CD14-positive monocyte (primary cell): Measurements from ENCODE around the gene PCSK4. TPM values are rescaled to one million over a fixed set of nuclear protein-coding genes. Genes with fewer than 3 reads are reported as not detected.
"Not testable (repeated sequence)": the region's sequence is repeated elsewhere in the genome, so short reads cannot be mapped to it uniquely, and the experiment has no call there.

Source experiments
- DNase-seq, 3 donors: peaks; one replicate each; pipeline ENCODE4 v3.0.0-alpha.2; 2011 to 2022
- H2AFZ ChIP-seq: 2 replicates; pipeline ENCODE4 v1.6.0; 2012; ENCODE audit warnings: mild to moderate bottlenecking, low read depth, low read length, inconsistent platforms; ENCODE audit not compliant: insufficient read depth, poor library complexity, severe bottlenecking
- H3K27ac ChIP-seq, 2 donors: 1 replicate in 1 of 2; 2 replicates in 1 of 2; pipeline ENCODE4 v1.5.1; 2012 to 2013; ENCODE audit warnings: low read length in 2 of 2, control low read depth in 1 of 2, inconsistent platforms in 1 of 2, low read depth in 1 of 2, mild to moderate bottlenecking in 1 of 2
- H3K27me3 ChIP-seq, 2 donors: one replicate each; pipeline versions ENCODE4 v1.6.0 to v1.6.1; 2011 to 2013; ENCODE audit warnings: low read length in 2 of 2; ENCODE audit not compliant: control insufficient read depth in 2 of 2, insufficient read depth in 2 of 2
- H3K36me3 ChIP-seq, 2 donors: replicated peaks in 1 of 2; 1 replicate in 1 of 2; 2 replicates in 1 of 2; pipeline versions ENCODE4 v1.5.1 to v1.6.1; 2012 to 2013; ENCODE audit warnings: low read length in 2 of 2, control low read depth in 1 of 2, inconsistent platforms in 1 of 2, mild to moderate bottlenecking in 1 of 2; ENCODE audit not compliant: insufficient read depth in 2 of 2, control insufficient read depth in 1 of 2
- H3K4me1 ChIP-seq, 2 donors: 1 replicate in 1 of 2; 2 replicates in 1 of 2; pipeline versions ENCODE4 v1.5.1 to v1.6.1; 2012 to 2013; ENCODE audit warnings: low read length in 2 of 2, control low read depth in 1 of 2, inconsistent platforms in 1 of 2, mild to moderate bottlenecking in 1 of 2, moderate library complexity in 1 of 2; ENCODE audit not compliant: insufficient read depth in 2 of 2, control insufficient read depth in 1 of 2
- H3K4me2 ChIP-seq: replicated peaks from 2 replicates; pipeline ENCODE3; 2012; ENCODE audit warnings: low read length, moderate library complexity, mild to moderate bottlenecking; ENCODE audit not compliant: poor library complexity, severe bottlenecking; ENCODE audit errors: extremely low read depth
- H3K4me3 ChIP-seq, 3 experiments: fragments of 200-600 bp in 1 of 3; sonication (generic) in 1 of 3; replicated peaks in 1 of 3; 1 replicate in 2 of 3; 2 replicates in 1 of 3; pipeline ENCODE4 v1.5.1; 2011 to 2013; ENCODE audit warnings: low read length in 3 of 3, mild to moderate bottlenecking in 3 of 3, control low read depth in 2 of 3, low read depth in 2 of 3, inconsistent platforms in 1 of 3, moderate library complexity in 1 of 3
- H3K79me2 ChIP-seq: 2 replicates; pipeline ENCODE4 v1.6.0; 2012; ENCODE audit warnings: mild to moderate bottlenecking, control low read depth, inconsistent platforms, low read length, moderate library complexity; ENCODE audit not compliant: insufficient read depth
- H3K9ac ChIP-seq: 2 replicates; pipeline ENCODE4 v1.6.0; 2017; ENCODE audit warnings: low read length, mild to moderate bottlenecking; ENCODE audit not compliant: insufficient read depth, poor library complexity, severe bottlenecking
- H3K9me3 ChIP-seq, 2 donors: replicated peaks in 1 of 2; 1 replicate in 1 of 2; 2 replicates in 1 of 2; pipeline versions ENCODE4 v1.5.1 to v1.6.1; 2012 to 2013; ENCODE audit warnings: low read length in 2 of 2, control low read depth in 1 of 2; ENCODE audit not compliant: control insufficient read depth in 1 of 2, insufficient read depth in 1 of 2
- H4K20me1 ChIP-seq: 2 replicates; pipeline ENCODE4 v1.6.0; 2012; ENCODE audit warnings: mild to moderate bottlenecking, low read length, control low read depth, moderate library complexity; ENCODE audit not compliant: insufficient read depth
- H3K27ac Mint-ChIP-seq, 7 donors: one replicate each; pipeline ENCODE4 v1.8.0; 2020; ENCODE audit warnings: mild to moderate bottlenecking in 7 of 7, mixed read lengths in 7 of 7, moderate library complexity in 6 of 7, inconsistent platforms in 2 of 7
- H3K27me3 Mint-ChIP-seq, 3 donors: one replicate each; pipeline ENCODE4 v1.8.0; 2021 to 2022; ENCODE audit warnings: low read depth in 3 of 3, mild to moderate bottlenecking in 3 of 3, mixed read lengths in 3 of 3, moderate library complexity in 3 of 3, inconsistent platforms in 1 of 3
- H3K36me3 Mint-ChIP-seq, 2 donors: one replicate each; pipeline ENCODE4 v1.8.0; 2020; ENCODE audit warnings: mixed read lengths in 2 of 2, inconsistent platforms in 1 of 2, mild to moderate bottlenecking in 1 of 2
- H3K4me1 Mint-ChIP-seq: one replicate; pipeline ENCODE4 v1.8.0; 2020; ENCODE audit warnings: mild to moderate bottlenecking, mixed read lengths
- H3K4me3 Mint-ChIP-seq, 2 donors: one replicate each; pipeline ENCODE4 v1.8.0; 2020; ENCODE audit warnings: mild to moderate bottlenecking in 2 of 2, mixed read lengths in 2 of 2, moderate library complexity in 1 of 2
- H3K9me3 Mint-ChIP-seq, 7 donors: one replicate each; pipeline ENCODE4 v1.8.0; 2020 to 2022; ENCODE audit warnings: mixed read lengths in 7 of 7, mild to moderate bottlenecking in 6 of 7, moderate library complexity in 6 of 7, inconsistent platforms in 2 of 7
- CTCF ChIP-seq: fragments of 200-600 bp; IDR thresholded peaks from one replicate; pipeline ENCODE4 v1.8.0; 2022; ENCODE audit warnings: antibody characterized with exemption, mild to moderate bottlenecking
- WGBS: methylation state at CpG from one replicate; pipeline ENCODE4 v1.1.5; 2013; ENCODE audit warnings: missing lambda C conversion rate; ENCODE audit not compliant: insufficient coverage; 5-methylcytosine and 5-hydroxymethylcytosine counted together
- intact Hi-C, 2 donors: fragments of 100-400 bp; cut with micrococcal nuclease; formaldehyde crosslinking; loops; one replicate each; pipeline versions ENCODE4 v1.15.0 to v1.15.1; 2023
- polyA plus RNA-seq, 3 donors: library from polyadenylated mRNA; depleted of rRNA in 1 of 3; unstranded in 2 of 3; stranded (reverse) in 1 of 3; fragments of 300-500 nt in 2 of 3; fragments of >200 nt in 1 of 3; fragmentation: Illumina TruSeq in 2 of 3; gene quantifications; 1 replicate in 2 of 3; 2 replicates in 1 of 3; pipeline ENCODE4 v1.2.3, GENCODE V29; 2012 to 2021

Gene PCSK4
- polyA plus RNA-seq, 3 donors, result 0.34 to 1.0 TPM; not detected in 1

GRCh38 chr19:1520203-1520780 lies 30.1 kb upstream of the PCSK4 start:
- H3K36me3 Mint-ChIP-seq, result peaks cover 0 to 3% of the 10 kb centered on the region in 2 donors

GRCh38 chr19:1519802-1520201 lies 29.7 kb upstream of the PCSK4 start:
- H3K9ac ChIP-seq, H4K20me1 ChIP-seq, H3K79me2 ChIP-seq, H3K27ac Mint-ChIP-seq, DNase-seq, H3K4me1 ChIP-seq, H2AFZ ChIP-seq, H3K27ac ChIP-seq, H3K9me3 ChIP-seq, H3K36me3 ChIP-seq, H3K36me3 Mint-ChIP-seq, H3K4me3 Mint-ChIP-seq, H3K4me2 ChIP-seq, H3K4me3 ChIP-seq, H3K4me1 Mint-ChIP-seq: not testable (repeated sequence)
- Mint-ChIP-seq H3K27me3 (peaks cover 19 to 52% (median 36%) of the 10 kb centered on the region in 3 donors), H3K9me3 (peaks cover 5 to 13% (median 12%) of the 10 kb centered on the region in 7 donors)
- peaks cover 5 to 27% of the 10 kb centered on the region in 2 donors for H3K27me3 ChIP-seq
- intact Hi-C loops, result loop anchor here in 1 of 2 donors (10.0 kb wide), 1 partner anchor 75 kb away; no protein-coding TSS in a partner anchor
- 89% methylated on average over 6 of the region's 8 CpGs for WGBS

More at GRCh38 chr19:1520203-1520780, 30.1 kb upstream of the PCSK4 start:
- H3K27me3 ChIP-seq, result peaks cover 5 to 29% of the 10 kb centered on the region in 2 donors
- H3K9ac ChIP-seq, result no peak overlapping the region
- TF ChIP-seq CTCF, result no peak
- H3K36me3 ChIP-seq, result no peaks in the 10 kb centered on the region
- peaks cover 4 to 9% of the 10 kb centered on the region in 2 donors for H3K9me3 ChIP-seq
- Mint-ChIP-seq H3K9me3 (peaks cover 5 to 13% (median 12%) of the 10 kb centered on the region in 7 donors), H3K4me1 (peaks cover 3% of the 10 kb centered on the region), H3K4me3 (no peak overlapping the region), H3K27ac (no peak overlapping the region), H3K27me3 (peaks cover 23 to 52% (median 39%) of the 10 kb centered on the region in 3 donors)
- H2AFZ ChIP-seq, result no peak overlapping the region
- H3K27ac ChIP-seq, result no peak overlapping the region
- H4K20me1 ChIP-seq, result no peaks in the 10 kb centered on the region
- 84% methylated on average over 16 of the region's 17 CpGs for WGBS
- DNase-seq, result no peak
- no peaks in the 10 kb centered on the region for H3K4me1 ChIP-seq
- no peaks in the 10 kb centered on the region for H3K79me2 ChIP-seq
- H3K4me2 ChIP-seq, result no peak overlapping the region
- intact Hi-C loops, result no loop called here
- H3K4me3 ChIP-seq, result no peak overlapping the region
